ENCODE measurements around the gene HAUS1. TPM values are rescaled to one million over a fixed set of nuclear protein-coding genes. Genes with fewer than 3 reads are reported as not detected.

HAUS1 gene
- total and polyA plus RNA-seq, 11 donors: 6.7 to 18.6 (median 11.6) TPM

GRCh38 chr18:46067438-46068007 is 36.7 kb upstream of the HAUS1 start:
- Histone ChIP-seq H3K9me3 (peaks cover 0 to 3% (median 0%) of the 10 kb centered on the region in 12 donors), H3K4me3 (no peak overlapping the region), H3K27ac (no peak overlapping the region), H3K27me3 (no peaks in the 10 kb centered on the region), H3K4me1 (peaks cover 0 to 50% (median 10%) of the 10 kb centered on the region in 12 donors), H3K36me3 (no peaks in the 10 kb centered on the region)
- 55 to 73% (median 62%) methylated on average over 5 of the region's 5 CpGs for WGBS, 4 donors
- TF ChIP-seq CTCF (IDR thresholded peaks at IDR 0.05) (no peak), POLR2A (IDR thresholded peaks at IDR 0.05) (no peak)
- ATAC-seq: no peak
- no peak for DNase-seq
- intact Hi-C loops (cut with DNase I): loop anchor here in 3 of 10 donors (2.0 to 10.0 kb wide), 3 partner anchors 33 to 383 kb away; no protein-coding TSS in a partner anchor

GRCh38 chr18:46068763-46069162 is 35.4 kb upstream of the HAUS1 start:
- intact Hi-C loops (cut with DNase I): loop anchor here in 3 of 10 donors (2.0 to 10.0 kb wide), 3 partner anchors 34 to 384 kb away; no protein-coding TSS in a partner anchor
- Histone ChIP-seq H3K27me3 (no peaks in the 10 kb centered on the region), H3K4me3 (no peak overlapping the region), H3K27ac (no peak overlapping the region), H3K4me1 (peaks cover 0 to 60% (median 19%) of the 10 kb centered on the region in 12 donors), H3K9me3 (peaks cover 0 to 3% (median 0%) of the 10 kb centered on the region in 12 donors), H3K36me3 (no peaks in the 10 kb centered on the region)
- no peak for DNase-seq
- no peak for ATAC-seq
- WGBS, 4 donors: 25 to 36% (median 32%) methylated on average over 1 of the region's 1 CpG
- TF ChIP-seq POLR2A (IDR thresholded peaks at IDR 0.05) (no peak), CTCF (IDR thresholded peaks at IDR 0.05) (no peak)

GRCh38 chr18:46069524-46069923 is 34.7 kb upstream of the HAUS1 start:
- H3K4me3 ChIP-seq: no peak overlapping the region
- no peak overlapping the region for H3K27ac ChIP-seq
- H3K27me3 ChIP-seq: no peaks in the 10 kb centered on the region
- DNase-seq: no peak
- intact Hi-C loops (cut with DNase I): loop anchor here in 3 of 10 donors (2.0 to 10.0 kb wide), 3 partner anchors 35 to 385 kb away; no protein-coding TSS in a partner anchor
- peaks cover 0 to 3% (median 0%) of the 10 kb centered on the region in 12 donors for H3K9me3 ChIP-seq
- ATAC-seq: no peak
- 86 to 91% (median 89%) methylated on average over 4 of the region's 4 CpGs for WGBS, 4 donors
- peaks cover 0 to 57% (median 19%) of the 10 kb centered on the region in 12 donors for H3K4me1 ChIP-seq
- no peak for TF ChIP-seq CTCF (IDR thresholded peaks at IDR 0.05)
- no peak for TF ChIP-seq POLR2A (IDR thresholded peaks at IDR 0.05)
- no peaks in the 10 kb centered on the region for H3K36me3 ChIP-seq

- 73 to 92% (median 83%) methylated on average over 6 of the region's 6 CpGs for WGBS, 4 donors
- H3K9me3 ChIP-seq: peaks cover 0 to 3% (median 0%) of the 10 kb centered on the region in 12 donors
- TF ChIP-seq CTCF (IDR thresholded peaks at IDR 0.05) (no peak), POLR2A (IDR thresholded peaks at IDR 0.05) (no peak)
- no peak for DNase-seq
- H3K4me1 ChIP-seq: peaks cover 0 to 57% (median 19%) of the 10 kb centered on the region in 12 donors
- ATAC-seq: no peak
- no peaks in the 10 kb centered on the region for H3K27me3 ChIP-seq
- intact Hi-C loops (cut with DNase I): loop anchor here (2.0 to 10.0 kb wide), 10 partner anchors 95 to 405 kb away; partner anchors contain the start of gene EPG5 (in 1 of the 10)
- H3K4me3 ChIP-seq: peak overlapping the region in 1 of 12 donors; percentile 74
- peaks cover 0 to 7% (median 0%) of the 10 kb centered on the region in 9 donors for H3K36me3 ChIP-seq
- peak overlapping the region in 1 of 12 donors; percentile 68 for H3K27ac ChIP-seq
These were observed 34.0 kb upstream of the HAUS1 start for GRCh38 chr18:46070232-46070631.

All from heart left ventricle (tissue), 16 donors.